Activated T-cell treated with anti-CD3 and anti-CD28 coated beads for 48 hours (primary cell): ENCODE measurements around the gene LGR6.
"Not testable (repeated sequence)": the region's sequence is repeated elsewhere in the genome, so short reads cannot be mapped to it uniquely, and the experiment has no call there.

Experiments
- DNase-seq: peaks from one replicate; pipeline ENCODE4 v3.0.0-alpha.2; 2020; ENCODE audit warnings: low read depth

The LGR6 gene

GRCh38 chr1:202179828-202180750 lies 13.5 kb upstream of the LGR6 start:
- no peak for DNase-seq

DNA sequence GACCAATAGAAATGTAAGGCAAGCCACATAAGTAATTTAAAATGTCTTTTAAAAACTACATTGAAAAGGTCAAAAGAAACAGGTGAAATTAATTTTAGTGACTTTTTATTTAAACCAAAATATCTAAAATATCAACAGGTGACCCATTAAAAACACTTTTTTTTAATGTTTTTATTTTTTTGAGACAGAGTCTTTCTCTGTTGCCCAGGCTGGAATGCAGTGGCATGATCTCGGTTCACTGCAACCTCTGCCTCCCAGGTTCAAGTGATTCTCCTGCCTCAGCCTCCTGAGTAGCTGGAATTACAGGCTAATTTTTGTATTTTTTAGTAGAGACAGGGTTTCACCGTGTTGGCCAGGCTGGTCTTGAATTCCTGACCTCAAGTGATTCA lies 12.9 kb upstream of the LGR6 start:
- not testable (repeated sequence) for DNase-seq

DNA sequence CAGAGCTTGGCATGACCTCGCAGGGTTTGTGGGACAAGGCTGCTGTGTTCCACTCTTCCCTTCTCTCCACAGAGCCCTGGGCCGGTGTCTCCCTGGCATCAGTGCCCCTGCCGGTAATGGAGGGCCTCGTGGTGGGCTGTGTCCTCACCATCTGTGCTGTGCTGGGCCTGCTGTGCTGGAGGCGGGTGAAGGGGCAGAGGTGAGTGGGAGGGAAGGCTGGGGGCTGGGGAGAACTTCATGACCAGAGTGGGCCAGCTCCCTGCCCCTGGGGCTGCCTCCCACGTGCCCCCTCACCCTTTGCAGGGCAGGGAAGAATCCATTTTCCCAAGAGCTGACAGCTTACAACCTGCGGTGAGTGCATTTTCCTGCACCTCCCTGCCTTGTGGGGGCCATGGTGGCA lies 12.0 kb upstream of the LGR6 start:
- no peak for DNase-seq

GRCh38 chr1:202182040-202182877 lies 11.3 kb upstream of the LGR6 start:
- no peak for DNase-seq

DNA sequence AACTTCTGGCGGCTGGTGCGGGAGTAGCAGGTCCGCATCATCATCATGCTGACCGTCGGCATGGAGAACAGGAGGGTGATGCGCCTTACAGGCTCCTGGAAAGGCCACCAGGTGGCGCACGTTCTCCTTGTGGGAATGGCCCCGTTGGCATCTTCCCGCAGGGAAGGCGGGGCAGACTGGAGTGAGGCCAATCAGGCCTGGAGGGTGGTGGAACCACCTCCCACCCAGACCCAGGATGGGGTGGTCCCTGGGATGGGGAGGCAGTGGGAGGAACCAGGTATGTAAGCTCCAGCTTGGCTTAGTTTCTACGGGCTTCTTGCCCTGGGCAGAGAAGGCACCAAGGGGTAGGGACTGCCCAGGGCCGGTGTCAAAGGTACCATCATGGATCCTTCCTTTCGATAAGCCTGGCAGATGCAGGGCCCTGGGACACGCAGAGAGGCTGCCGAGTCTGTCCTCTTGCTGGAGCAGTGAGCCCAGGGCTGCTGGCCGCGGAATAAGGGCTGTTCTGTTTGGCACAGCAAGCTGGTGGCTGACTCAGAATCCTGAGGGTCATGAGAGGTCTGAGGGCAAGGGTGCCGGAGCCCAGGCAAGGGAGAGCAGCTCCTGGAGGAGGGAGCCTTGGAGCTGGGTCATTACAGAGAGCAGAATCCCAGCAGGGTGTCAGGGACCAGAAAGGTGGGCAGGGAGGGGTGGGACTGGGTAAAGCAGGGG lies 8.7 kb upstream of the LGR6 start:
- peak; percentile 70 for DNase-seq

DNA sequence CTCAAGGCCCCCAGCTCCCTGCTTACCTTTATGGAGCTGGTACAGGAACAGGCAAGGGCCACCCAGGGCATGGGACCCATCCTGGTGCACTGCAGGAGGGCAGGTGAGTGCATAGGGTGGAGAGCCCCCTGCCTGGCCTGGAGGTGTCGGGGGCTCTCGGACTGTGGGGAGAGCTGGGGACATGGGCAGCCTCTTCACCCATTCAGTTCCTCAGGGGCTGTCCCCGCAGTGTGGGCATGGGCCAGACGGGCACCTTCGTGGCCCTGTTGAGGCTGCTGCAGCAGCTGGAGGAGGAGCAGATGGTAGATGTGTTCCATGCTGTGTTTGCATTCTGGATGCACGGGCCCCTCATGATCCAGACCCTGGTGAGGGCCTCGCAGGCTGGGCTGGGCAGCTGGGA lies 7.3 kb upstream of the LGR6 start:
- no peak for DNase-seq

GRCh38 chr1:202187041-202187671 lies 6.4 kb upstream of the LGR6 start:
- DNase-seq, result no peak

DNA sequence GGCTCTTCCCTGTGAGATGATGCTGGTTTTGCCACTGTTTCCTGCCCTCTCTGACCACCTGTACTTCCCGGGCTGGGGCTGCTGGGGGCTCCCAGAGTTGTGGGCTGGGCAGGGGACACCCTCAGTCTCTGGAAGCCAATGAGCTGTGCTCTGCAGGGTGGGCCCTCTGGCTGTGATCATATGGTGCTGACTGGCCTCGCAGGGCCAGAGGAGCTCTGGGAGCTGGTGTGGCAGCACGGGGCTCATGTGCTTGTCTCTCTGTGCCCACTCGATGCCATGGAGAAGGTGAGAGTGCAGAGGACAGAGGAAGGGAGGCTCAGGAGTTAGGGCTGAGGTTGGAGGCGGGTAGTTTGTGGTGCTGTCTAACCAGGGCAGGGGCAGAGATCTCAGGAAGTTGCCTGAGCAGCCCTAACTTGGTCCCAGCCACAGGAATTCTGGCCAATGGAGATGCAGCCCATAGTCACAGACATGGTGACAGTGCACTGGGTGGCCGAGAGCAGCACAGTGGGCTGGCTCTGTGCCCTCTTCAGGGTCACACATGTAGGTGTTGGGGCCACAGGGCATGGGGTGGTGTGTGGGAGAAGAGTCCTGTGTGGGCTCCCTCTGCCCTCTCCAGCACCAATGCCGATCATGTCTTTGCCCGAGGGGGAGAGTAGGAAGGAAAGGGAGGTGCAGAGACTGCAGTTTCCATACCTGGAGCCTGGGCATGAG lies 5.7 kb upstream of the LGR6 start:
- DNase-seq, result no peak

DNA sequence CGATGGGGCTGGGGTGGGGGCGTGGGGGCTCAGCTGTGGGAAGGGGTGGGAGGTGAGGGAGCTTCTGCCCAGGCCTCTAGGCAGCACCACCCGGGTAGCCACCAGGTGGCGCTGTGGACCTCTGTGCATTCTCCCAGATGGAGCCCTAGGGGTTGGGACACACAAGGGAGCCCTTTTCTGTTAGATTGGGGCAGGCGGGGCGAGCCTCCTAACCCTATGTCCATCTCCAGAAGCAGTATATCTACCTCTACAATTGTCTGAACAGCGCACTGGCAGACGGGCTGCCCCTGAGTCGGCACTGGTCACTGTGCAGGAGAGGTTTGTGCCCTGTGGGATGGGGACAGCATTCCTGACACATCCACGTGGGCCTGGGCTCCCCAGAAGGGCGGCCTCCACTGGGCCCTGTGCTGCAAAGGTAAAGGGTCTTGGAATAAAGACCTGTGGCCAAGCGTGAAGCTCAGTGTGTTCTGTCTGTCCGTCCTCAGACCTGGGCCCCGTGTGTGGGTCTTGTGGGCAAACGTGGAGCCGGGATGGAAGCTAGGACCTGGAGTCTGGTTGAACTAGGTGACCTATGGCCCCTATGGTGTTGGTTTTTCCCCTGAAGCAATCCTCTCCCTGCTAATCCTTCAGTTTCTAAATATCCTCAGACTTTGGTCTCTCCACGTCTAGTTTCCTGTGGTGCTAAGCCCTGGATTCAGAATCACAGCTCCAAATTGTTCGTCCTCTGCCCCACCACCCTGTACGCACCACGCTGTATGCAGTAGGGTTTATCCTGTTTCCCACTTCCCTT lies 4.4 kb upstream of the LGR6 start:
- DNase-seq, result peak; percentile 76

- DNase-seq, result no peak
Observed at GRCh38 chr1:202189918-202190715, 3.5 kb upstream of the LGR6 start.

DNA sequence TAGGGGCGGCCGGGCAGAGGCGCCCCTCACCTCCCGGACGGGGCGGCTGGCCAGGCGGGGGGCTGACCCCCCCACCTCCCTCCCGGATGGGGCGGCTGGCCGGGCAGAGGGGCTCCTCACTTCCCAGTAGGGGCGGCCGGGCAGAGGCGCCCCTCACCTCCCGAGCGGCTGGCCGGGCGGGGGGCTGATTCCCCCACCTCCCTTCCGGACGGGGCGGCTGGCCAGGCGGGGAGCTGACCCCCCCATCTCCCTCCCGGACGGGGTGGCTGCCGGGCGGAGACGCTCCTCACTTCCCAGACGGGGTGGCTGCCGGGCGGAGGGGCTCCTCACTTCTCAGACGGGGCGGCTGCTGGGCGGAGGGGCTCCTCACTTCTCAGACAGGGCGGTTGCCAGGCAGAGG lies 2.2 kb upstream of the LGR6 start:
- DNase-seq, result not testable (repeated sequence)

DNA sequence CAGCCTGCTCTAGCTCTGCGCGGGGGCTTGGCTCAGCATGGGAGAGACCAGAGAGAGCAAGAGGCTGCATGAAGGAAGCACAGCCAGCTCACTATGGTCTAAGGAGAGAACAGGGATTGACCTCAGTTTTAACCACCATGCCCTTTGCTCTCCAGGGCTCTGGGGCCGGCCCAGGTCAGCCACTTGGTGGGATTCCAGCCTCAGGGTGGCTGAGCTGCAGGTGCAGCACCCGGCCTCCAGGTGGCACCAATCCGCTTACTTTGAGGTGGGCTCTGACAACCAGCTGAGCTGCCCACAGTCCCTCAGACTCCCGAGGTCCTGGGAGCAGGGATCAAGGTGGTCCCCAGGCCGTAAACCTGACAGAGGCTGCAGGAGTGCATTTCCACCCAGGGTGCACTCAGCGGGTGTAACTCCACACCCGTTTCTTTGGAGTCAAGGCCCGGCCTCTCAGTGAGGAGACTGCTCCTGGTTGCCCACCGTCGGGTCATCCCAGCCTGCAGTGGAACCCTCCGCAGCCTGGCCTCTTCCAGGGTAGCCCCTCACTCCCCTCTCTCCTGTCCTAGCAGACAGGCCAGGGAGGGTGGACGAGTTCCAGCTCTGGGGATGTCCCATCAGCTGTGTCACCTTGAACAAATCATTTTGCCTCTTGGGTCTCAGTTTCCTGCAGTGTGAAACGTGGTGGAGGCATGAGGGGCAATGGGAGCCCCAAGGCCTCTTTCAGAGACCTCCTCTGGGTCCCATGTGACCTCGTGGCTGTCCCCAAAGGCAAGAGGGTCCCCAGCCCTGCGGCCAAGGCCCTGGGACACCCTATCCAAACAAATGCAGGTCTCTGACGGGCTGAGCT lies 607 bp upstream of the LGR6 start:
- DNase-seq, result peak; percentile 43

- DNase-seq, result no peak
Observed at GRCh38 chr1:202194328-202194648, 689 bp downstream of the LGR6 start.

DNA sequence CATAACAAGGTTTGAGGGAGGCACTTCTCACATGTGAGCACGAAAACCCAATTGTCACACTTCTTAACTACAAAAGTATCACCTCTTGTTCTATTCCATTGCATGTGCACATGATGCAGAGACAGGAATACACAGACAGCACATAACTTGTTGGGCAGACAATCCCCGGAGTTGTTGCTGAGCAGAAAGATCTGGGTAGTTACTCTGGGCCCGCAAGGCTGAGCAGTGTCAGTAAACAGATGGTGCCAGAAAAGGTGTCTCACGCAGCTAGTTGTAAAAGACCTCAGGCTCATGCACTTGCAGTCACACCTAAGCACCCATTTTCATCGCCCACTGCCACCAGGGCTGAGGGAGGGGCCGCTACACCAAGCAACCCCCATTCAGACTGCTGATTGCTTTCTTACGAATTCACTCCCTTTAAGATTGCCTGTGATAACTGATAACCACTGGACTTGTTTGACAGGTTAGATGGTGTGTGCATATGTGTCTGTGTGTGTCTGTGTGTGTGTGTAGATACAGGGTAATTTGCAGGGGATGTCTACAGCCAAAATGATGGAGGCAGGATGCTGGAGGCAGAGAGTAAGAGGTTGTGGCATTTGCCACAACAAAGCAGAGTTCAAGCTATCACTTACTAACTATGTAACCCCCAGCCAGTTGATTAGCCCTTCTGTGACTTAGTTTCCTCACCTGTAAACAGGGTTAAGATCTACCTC lies 4.2 kb downstream of the LGR6 start:
- no peak for DNase-seq

DNA sequence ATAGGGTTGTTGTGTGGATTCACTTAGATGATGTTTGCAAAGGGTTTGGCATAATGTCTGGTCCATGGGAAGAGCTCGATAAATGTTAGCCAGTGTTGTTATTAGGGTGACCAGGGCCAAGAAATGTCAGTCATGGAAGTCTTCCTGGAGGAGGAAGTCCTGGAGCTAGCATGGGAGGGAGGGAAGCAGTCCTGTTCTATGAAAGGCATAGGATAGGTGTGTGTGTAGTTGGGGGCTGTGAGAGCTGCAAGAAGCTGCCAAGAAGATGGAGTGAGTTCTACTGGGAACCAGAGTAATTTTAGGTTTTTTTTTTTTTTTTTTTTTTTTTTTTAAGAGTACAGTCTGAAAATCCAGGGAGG lies 4.7 kb downstream of the LGR6 start:
- no peak for DNase-seq

DNA sequence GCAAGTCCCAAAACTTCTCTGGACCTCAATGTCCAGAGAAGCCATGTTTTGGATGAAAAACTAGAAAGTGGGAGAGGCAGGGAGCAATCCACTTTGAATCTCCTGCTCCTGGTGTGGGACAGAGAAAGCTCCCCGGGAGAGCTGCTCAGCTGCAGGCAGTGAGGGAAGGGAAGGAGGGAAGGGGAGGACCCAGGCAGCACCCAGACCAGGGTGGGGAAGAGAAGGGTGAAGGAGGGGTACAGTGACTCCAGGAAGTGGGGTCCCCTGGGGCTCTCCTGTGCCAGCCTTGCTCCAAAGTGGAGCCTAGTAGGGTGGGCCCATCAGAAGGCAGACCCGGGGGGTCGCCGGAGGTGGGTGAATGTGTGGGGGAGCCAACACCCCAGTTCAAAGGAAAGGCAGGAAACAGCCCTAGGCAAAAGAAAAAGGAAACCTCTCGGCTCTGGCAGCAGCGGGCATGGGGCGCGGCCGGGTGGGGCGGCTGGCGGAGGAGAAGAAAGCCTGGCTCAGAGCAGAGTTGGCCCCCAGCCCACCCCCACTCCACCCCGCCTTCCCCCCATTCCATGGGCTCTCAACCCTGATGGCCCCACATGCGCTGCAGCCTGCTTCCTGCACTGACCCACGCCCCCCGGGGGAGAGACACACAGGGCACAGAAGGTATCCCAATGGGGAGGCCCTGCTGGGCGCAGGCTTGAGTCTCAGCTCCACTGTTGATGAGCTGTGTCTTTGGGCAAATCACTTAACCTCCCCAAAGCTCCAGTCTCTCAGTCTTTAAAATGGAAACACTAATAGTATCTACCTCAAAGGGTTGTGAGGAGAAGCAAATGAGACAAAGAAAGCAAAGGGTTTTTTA lies 5.7 kb downstream of the LGR6 start:
- DNase-seq, result no peak

GRCh38 chr1:202200112-202200548 lies 6.5 kb downstream of the LGR6 start:
- no peak for DNase-seq
